ENCODE data around the gene CTNND2.

Gene CTNND2

DNA sequence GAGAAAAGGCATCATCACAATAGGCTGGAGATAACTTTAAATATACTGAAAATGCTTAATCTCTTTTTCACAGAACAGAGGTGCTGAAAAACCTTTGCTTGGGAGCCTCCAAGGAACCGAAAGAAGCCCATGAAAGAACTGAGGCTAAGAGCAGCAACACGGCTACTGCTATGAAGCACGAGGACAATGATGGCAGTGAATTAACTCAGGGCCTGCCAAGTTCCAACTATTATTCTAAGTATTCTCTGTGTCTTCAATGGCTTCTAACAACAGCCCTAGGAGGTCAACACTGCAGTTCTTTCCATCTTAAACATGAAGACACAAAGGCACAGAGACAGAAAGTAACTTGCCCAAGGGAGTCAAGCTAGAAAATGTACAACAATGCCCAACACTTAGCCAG lies 850.2 kb downstream of the CTNND2 start:
- Histone ChIP-seq H3K4me3 (ENCODE audit: insufficient read length, low read depth) (no peak overlapping the region), H3K9ac (ENCODE audit: insufficient read length, low read depth) (no peak overlapping the region), H3K27me3 (ENCODE audit: insufficient read depth, insufficient read length) (no peaks in the 10 kb centered on the region), H3K36me3 (ENCODE audit: insufficient read depth, insufficient read length, low read length) (no peaks in the 10 kb centered on the region), H3K9me3 (ENCODE audit: insufficient read depth, low read length) (peaks cover 13% of the 10 kb centered on the region; the same call in 1 of the 2 replicates), H3K4me1 (ENCODE audit: insufficient read depth, insufficient read length) (no peaks in the 10 kb centered on the region)
- DNase-seq (ENCODE audit: low read depth, low spot score) = no peak
- TF ChIP-seq ZNF274 (IDR thresholded peaks at IDR 0.05; ENCODE audit: low read depth, low read length) (no peak), YY1 (IDR thresholded peaks at IDR 0.05; ENCODE audit: insufficient read depth, insufficient read length) (no peak), SUZ12 (IDR thresholded peaks at IDR 0.05; ENCODE audit: extremely low read depth, insufficient read depth, insufficient read length) (no peak)

DNA sequence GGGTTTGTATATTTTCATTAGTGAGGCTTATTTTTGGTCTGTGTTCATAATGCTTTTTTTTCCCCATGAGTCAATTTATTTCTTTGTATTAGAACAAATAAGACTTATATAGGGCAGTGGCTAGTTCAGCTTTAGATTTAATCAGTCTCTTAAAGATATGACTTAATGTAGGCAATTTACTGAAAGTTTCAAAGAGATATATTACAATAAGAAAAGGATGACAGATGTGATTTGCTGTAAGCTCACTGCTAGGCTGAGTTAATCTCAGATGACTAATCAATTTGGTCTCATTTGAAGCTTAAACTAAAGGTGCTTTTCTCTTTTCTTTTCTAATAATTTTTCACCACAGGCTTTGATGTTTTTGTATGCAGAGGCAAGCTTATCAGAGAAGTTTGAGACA lies 851.4 kb downstream of the CTNND2 start:
- H3K36me3 ChIP-seq (ENCODE audit: insufficient read depth, insufficient read length, low read length) = no peaks in the 10 kb centered on the region
- no peak overlapping the region for H3K9ac ChIP-seq (ENCODE audit: insufficient read length, low read depth)
- H3K4me3 ChIP-seq (ENCODE audit: insufficient read length, low read depth) = no peak overlapping the region
- DNase-seq (ENCODE audit: low read depth, low spot score) = no peak
- no peaks in the 10 kb centered on the region for H3K27me3 ChIP-seq (ENCODE audit: insufficient read depth, insufficient read length)
- no peaks in the 10 kb centered on the region for H3K4me1 ChIP-seq (ENCODE audit: insufficient read depth, insufficient read length)
- TF ChIP-seq ZNF274 (IDR thresholded peaks at IDR 0.05; ENCODE audit: low read depth, low read length) = no peak
- no peak for TF ChIP-seq SUZ12 (IDR thresholded peaks at IDR 0.05; ENCODE audit: extremely low read depth, insufficient read depth, insufficient read length)
- no peak for TF ChIP-seq YY1 (IDR thresholded peaks at IDR 0.05; ENCODE audit: insufficient read depth, insufficient read length)
- peaks cover 3% of the 10 kb centered on the region; the same call in 1 of the 2 replicates for H3K9me3 ChIP-seq (ENCODE audit: insufficient read depth, low read length)

DNA sequence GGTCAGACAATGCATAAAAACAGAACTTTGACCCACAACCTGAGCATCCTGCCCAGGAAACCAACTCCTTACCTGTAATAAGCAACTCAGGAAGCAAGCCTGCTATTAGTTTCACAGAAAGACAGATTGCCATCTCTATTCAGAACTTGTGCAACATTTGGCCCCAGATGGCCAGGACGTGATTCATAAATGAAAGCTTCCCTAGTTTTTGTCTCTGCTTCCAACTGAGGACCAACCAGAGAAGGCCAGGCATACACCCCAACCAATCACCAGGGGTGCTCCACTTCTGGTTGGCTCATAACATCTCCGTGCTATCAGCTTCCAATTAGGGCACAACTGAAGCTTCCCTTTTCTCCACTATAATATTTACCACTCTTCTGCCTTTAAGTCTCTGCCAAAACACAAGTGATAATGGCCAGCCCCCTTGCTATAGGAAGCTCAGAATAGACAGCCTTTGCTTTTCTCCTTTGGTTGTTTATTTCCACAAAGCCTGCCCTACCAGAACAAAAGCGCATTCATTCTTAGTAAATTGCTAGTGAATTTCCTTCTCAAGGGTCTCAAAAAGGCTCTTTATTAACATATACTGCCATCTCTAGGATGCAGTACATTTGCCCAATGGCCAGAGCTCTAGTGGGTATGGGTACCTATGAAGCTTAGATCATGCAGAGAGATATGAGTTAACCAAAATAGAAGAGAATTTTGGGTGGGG lies 853.5 kb downstream of the CTNND2 start:
- TF ChIP-seq YY1 (IDR thresholded peaks at IDR 0.05; ENCODE audit: insufficient read depth, insufficient read length) (no peak), ZNF274 (IDR thresholded peaks at IDR 0.05; ENCODE audit: low read depth, low read length) (no peak), SUZ12 (IDR thresholded peaks at IDR 0.05; ENCODE audit: extremely low read depth, insufficient read depth, insufficient read length) (no peak)
- DNase-seq (ENCODE audit: low read depth, low spot score) = no peak
- H3K36me3 ChIP-seq (ENCODE audit: insufficient read depth, insufficient read length, low read length) = no peaks in the 10 kb centered on the region
- no peak overlapping the region for H3K9ac ChIP-seq (ENCODE audit: insufficient read length, low read depth)
- H3K9me3 ChIP-seq (ENCODE audit: insufficient read depth, low read length) = peaks cover 3% of the 10 kb centered on the region; the same call in 1 of the 2 replicates
- H3K4me1 ChIP-seq (ENCODE audit: insufficient read depth, insufficient read length) = no peaks in the 10 kb centered on the region
- no peaks in the 10 kb centered on the region for H3K27me3 ChIP-seq (ENCODE audit: insufficient read depth, insufficient read length)
- H3K4me3 ChIP-seq (ENCODE audit: insufficient read length, low read depth) = no peak overlapping the region

- Histone ChIP-seq H3K36me3 (ENCODE audit: insufficient read depth, insufficient read length, low read length) (no peaks in the 10 kb centered on the region), H3K4me3 (ENCODE audit: insufficient read length, low read depth) (no peak overlapping the region), H3K9me3 (ENCODE audit: insufficient read depth, low read length) (no peaks in the 10 kb centered on the region), H3K4me1 (ENCODE audit: insufficient read depth, insufficient read length) (no peaks in the 10 kb centered on the region), H3K9ac (ENCODE audit: insufficient read length, low read depth) (no peak overlapping the region), H3K27me3 (ENCODE audit: insufficient read depth, insufficient read length) (no peaks in the 10 kb centered on the region)
- TF ChIP-seq YY1 (IDR thresholded peaks at IDR 0.05; ENCODE audit: insufficient read depth, insufficient read length) (no peak), ZNF274 (IDR thresholded peaks at IDR 0.05; ENCODE audit: low read depth, low read length) (no peak), SUZ12 (IDR thresholded peaks at IDR 0.05; ENCODE audit: extremely low read depth, insufficient read depth, insufficient read length) (no peak)
- DNase-seq (ENCODE audit: low read depth, low spot score) = no peak
Observed at GRCh38 chr5:11048760-11049159, 855.5 kb downstream of the CTNND2 start.

DNA sequence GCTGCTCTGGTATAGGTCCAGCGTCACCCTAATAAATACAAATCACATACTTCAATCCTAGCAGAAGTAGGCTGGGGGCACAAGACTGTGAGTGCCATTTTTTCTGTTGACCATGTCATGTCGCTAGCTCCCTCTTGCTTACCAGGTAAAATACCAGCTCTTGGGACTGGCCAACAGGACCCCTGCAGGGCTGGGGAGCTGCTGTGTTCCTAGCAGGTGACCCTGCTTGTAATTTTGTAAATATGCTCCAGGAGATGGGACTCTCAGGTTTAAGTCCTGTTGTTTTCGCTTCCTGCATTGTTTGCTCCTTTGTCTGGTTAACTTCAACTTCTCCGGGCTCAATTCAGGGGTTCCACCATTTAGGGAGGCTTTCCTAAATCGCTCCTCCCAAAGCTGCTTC lies 856.6 kb downstream of the CTNND2 start:
- TF ChIP-seq ZNF274 (IDR thresholded peaks at IDR 0.05; ENCODE audit: low read depth, low read length) (no peak), YY1 (IDR thresholded peaks at IDR 0.05; ENCODE audit: insufficient read depth, insufficient read length) (no peak), SUZ12 (IDR thresholded peaks at IDR 0.05; ENCODE audit: extremely low read depth, insufficient read depth, insufficient read length) (no peak)
- no peak overlapping the region for H3K9ac ChIP-seq (ENCODE audit: insufficient read length, low read depth)
- no peaks in the 10 kb centered on the region for H3K36me3 ChIP-seq (ENCODE audit: insufficient read depth, insufficient read length, low read length)
- no peaks in the 10 kb centered on the region for H3K27me3 ChIP-seq (ENCODE audit: insufficient read depth, insufficient read length)
- no peaks in the 10 kb centered on the region for H3K9me3 ChIP-seq (ENCODE audit: insufficient read depth, low read length)
- no peaks in the 10 kb centered on the region for H3K4me1 ChIP-seq (ENCODE audit: insufficient read depth, insufficient read length)
- DNase-seq (ENCODE audit: low read depth, low spot score) = no peak
- no peak overlapping the region for H3K4me3 ChIP-seq (ENCODE audit: insufficient read length, low read depth)

DNA sequence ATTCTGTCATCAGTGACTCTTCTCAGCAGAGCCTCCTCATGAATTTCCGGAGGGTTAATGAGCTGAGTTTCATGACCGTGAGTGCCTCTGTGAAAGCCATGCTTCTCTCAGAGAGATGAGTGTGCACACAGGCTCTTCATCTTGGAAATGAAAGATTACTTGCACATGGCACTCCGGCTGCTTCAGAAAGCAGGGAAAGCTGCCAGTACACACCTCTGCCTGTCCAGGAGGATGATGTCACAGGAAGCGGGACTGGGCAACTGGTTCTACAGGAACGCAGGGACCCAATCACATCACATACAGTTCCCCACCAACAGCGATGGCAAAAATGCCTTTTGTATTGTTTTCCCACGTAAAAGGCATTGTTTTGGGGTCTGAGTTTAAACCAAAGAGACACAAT lies 857.2 kb downstream of the CTNND2 start:
- H3K27me3 ChIP-seq (ENCODE audit: insufficient read depth, insufficient read length) = no peaks in the 10 kb centered on the region
- no peak overlapping the region for H3K4me3 ChIP-seq (ENCODE audit: insufficient read length, low read depth)
- H3K36me3 ChIP-seq (ENCODE audit: insufficient read depth, insufficient read length, low read length) = no peaks in the 10 kb centered on the region
- H3K9me3 ChIP-seq (ENCODE audit: insufficient read depth, low read length) = no peaks in the 10 kb centered on the region
- no peak for TF ChIP-seq YY1 (IDR thresholded peaks at IDR 0.05; ENCODE audit: insufficient read depth, insufficient read length)
- no peak overlapping the region for H3K9ac ChIP-seq (ENCODE audit: insufficient read length, low read depth)
- no peaks in the 10 kb centered on the region for H3K4me1 ChIP-seq (ENCODE audit: insufficient read depth, insufficient read length)
- DNase-seq (ENCODE audit: low read depth, low spot score) = no peak

- H3K4me1 ChIP-seq (ENCODE audit: insufficient read depth, insufficient read length) = no peaks in the 10 kb centered on the region
- no peaks in the 10 kb centered on the region for H3K9me3 ChIP-seq (ENCODE audit: insufficient read depth, low read length)
- H3K9ac ChIP-seq (ENCODE audit: insufficient read length, low read depth) = no peak overlapping the region
- TF ChIP-seq YY1 (IDR thresholded peaks at IDR 0.05; ENCODE audit: insufficient read depth, insufficient read length) = no peak
- no peak for TF ChIP-seq ZNF274 (IDR thresholded peaks at IDR 0.05; ENCODE audit: low read depth, low read length)
- TF ChIP-seq SUZ12 (IDR thresholded peaks at IDR 0.05; ENCODE audit: extremely low read depth, insufficient read depth, insufficient read length) = no peak
- no peak for DNase-seq (ENCODE audit: low read depth, low spot score)
- H3K4me3 ChIP-seq (ENCODE audit: insufficient read length, low read depth) = no peak overlapping the region
- no peaks in the 10 kb centered on the region for H3K36me3 ChIP-seq (ENCODE audit: insufficient read depth, insufficient read length, low read length)
- H3K27me3 ChIP-seq (ENCODE audit: insufficient read depth, insufficient read length) = no peaks in the 10 kb centered on the region
Observed at GRCh38 chr5:11046160-11046559, 858.1 kb downstream of the CTNND2 start.
